HEK293 (cell line): ENCODE measurements around the gene DAND5.

ENCODE experiments used
- CTCF ChIA-PET: fragments of 350-600 bp; formaldehyde crosslinking; extraction: SDS; loops from one replicate; lab custom pipeline; 2021; ENCODE audit warnings: antibody characterized with exemption; lab: Yijun Ruan, JAX
- POLR2A ChIA-PET: fragments of 300-600 bp; formaldehyde crosslinking; extraction: SDS; loops from one replicate; lab custom pipeline; 2020; ENCODE audit warnings: antibody characterized with exemption, inconsistent platforms; lab: Yijun Ruan, JAX
- H3K27ac ChIP-seq: fragments of 200-500 bp; sonication (Bioruptor generic); 2 replicates; pipeline ENCODE4 v1.5.1; 2014; ENCODE audit warnings: low read depth, low read length, control low read depth, inconsistent platforms; ENCODE audit errors: extremely low read depth
- H3K36me3 ChIP-seq, 2 experiments: fragments of 200-500 bp in 1 of 2; sonication (Bioruptor generic) in 1 of 2; 1 replicate in 1 of 2; 2 replicates in 1 of 2; pipeline ENCODE4 v1.5.1; 2014 to 2017; ENCODE audit warnings: inconsistent platforms in 2 of 2, low read length in 2 of 2; ENCODE audit not compliant: control insufficient read depth in 2 of 2, insufficient read depth in 1 of 2
- H3K4me1 ChIP-seq: fragments of 200-500 bp; sonication (Bioruptor generic); 2 replicates; pipeline ENCODE4 v1.5.1; 2014; ENCODE audit warnings: mild to moderate bottlenecking, low read length, inconsistent platforms; ENCODE audit not compliant: control insufficient read depth, insufficient read depth
- H3K4me3 ChIP-seq: 2 replicates; pipeline ENCODE4 v1.5.1; 2011; ENCODE audit warnings: low read depth, mild to moderate bottlenecking, control low read depth, low read length, moderate library complexity
- H3K9me3 ChIP-seq: fragments of 200-500 bp; sonication (Bioruptor generic); 2 replicates; pipeline ENCODE4 v1.5.1; 2014; ENCODE audit warnings: low read depth, low read length, inconsistent platforms; ENCODE audit not compliant: control insufficient read depth, insufficient read depth
- EGR2 ChIP-seq: fragments of 450-650 bp; formaldehyde crosslinking; IDR thresholded peaks from 2 replicates; pipeline ENCODE4 v1.5.1; 2016; ENCODE audit warnings: low read depth, missing biosample characterization, missing genetic modification characterization
- ELK4 ChIP-seq: IDR thresholded peaks from 2 replicates; pipeline ENCODE4 v1.6.1; 2011; ENCODE audit warnings: mild to moderate bottlenecking, low read depth, low read length, borderline replicate concordance
- HOXC10 ChIP-seq: sonication (generic); formaldehyde crosslinking; IDR thresholded peaks from 2 replicates; pipeline ENCODE4 v1.8.1; 2023; ENCODE audit warnings: mild to moderate bottlenecking, missing genetic modification reagents
- IKZF3 ChIP-seq: fragments of 450-650 bp; IDR thresholded peaks from 2 replicates; pipeline ENCODE4 v1.5.0; 2018; ENCODE audit warnings: missing biosample characterization, mild to moderate bottlenecking, missing genetic modification characterization, moderate library complexity
- INSM2 ChIP-seq: fragments of 450-650 bp; formaldehyde crosslinking; IDR thresholded peaks from 2 replicates; pipeline ENCODE4 v1.5.1; 2016; ENCODE audit warnings: missing biosample characterization, missing genetic modification characterization
- PRDM1 ChIP-seq: fragments of 450-650 bp; formaldehyde crosslinking; IDR thresholded peaks from 2 replicates; pipeline ENCODE4; 2016; ENCODE audit warnings: missing biosample characterization, missing genetic modification characterization
- RBAK ChIP-seq: fragments of 450-650 bp; formaldehyde crosslinking; IDR thresholded peaks from 2 replicates; pipeline ENCODE4 v1.5.1; 2016; ENCODE audit warnings: missing biosample characterization, missing genetic modification characterization
- ZNF202 ChIP-seq: fragments of 450-650 bp; formaldehyde crosslinking; IDR thresholded peaks from 2 replicates; pipeline ENCODE4 v1.5.1; 2016; ENCODE audit warnings: missing biosample characterization, missing genetic modification characterization, borderline replicate concordance
- ZNF366 ChIP-seq: fragments of 450-650 bp; formaldehyde crosslinking; conservative IDR thresholded peaks from 2 replicates; pipeline ENCODE4 v1.5.1; 2016; ENCODE audit warnings: missing biosample characterization, missing genetic modification characterization
- ZNF529 ChIP-seq: fragments of 450-650 bp; formaldehyde crosslinking; IDR thresholded peaks from 2 replicates; pipeline ENCODE4 v1.5.1; 2017; ENCODE audit warnings: missing genetic modification characterization, missing biosample characterization; ENCODE audit not compliant: insufficient replicate concordance
- ZNF600 ChIP-seq: fragments of 450-650 bp; formaldehyde crosslinking; IDR thresholded peaks from 2 replicates; pipeline ENCODE4 v1.5.1; 2016; ENCODE audit warnings: missing biosample characterization, missing genetic modification characterization
- ZNF610 ChIP-seq: fragments of 450-650 bp; formaldehyde crosslinking; IDR thresholded peaks from 2 replicates; pipeline ENCODE4 v1.5.1; 2016; ENCODE audit warnings: missing biosample characterization, missing genetic modification characterization, borderline replicate concordance
- ZNF645 ChIP-seq: fragments of 450-650 bp; formaldehyde crosslinking; IDR thresholded peaks from 2 replicates; pipeline ENCODE4; 2016; ENCODE audit warnings: missing biosample characterization, missing genetic modification characterization
- ZNF76 ChIP-seq: fragments of 450-650 bp; formaldehyde crosslinking; IDR thresholded peaks from 2 replicates; pipeline ENCODE4; 2016; ENCODE audit warnings: low read depth, missing biosample characterization, missing genetic modification characterization, borderline replicate concordance
- ZSCAN4 ChIP-seq: fragments of 450-650 bp; formaldehyde crosslinking; IDR thresholded peaks from 2 replicates; pipeline ENCODE4 v1.5.1; 2017; ENCODE audit warnings: missing biosample characterization, missing genetic modification characterization
- TF ChIP-seq, protein P1 (sequence below): fragments of 450-650 bp; formaldehyde crosslinking; IDR thresholded peaks from 2 replicates; pipeline ENCODE4 v1.5.1; 2017; ENCODE audit warnings: missing biosample characterization, missing genetic modification characterization
- TF ChIP-seq, protein P2 (sequence below): fragments of 450-650 bp; formaldehyde crosslinking; IDR thresholded peaks from 2 replicates; pipeline ENCODE4 v1.5.1; 2016; ENCODE audit warnings: missing biosample characterization, missing genetic modification characterization, low read depth

DAND5 gene

GRCh38 chr19:13018035-13018914 is 48.9 kb downstream of the DAND5 start:
- H3K4me3 ChIP-seq: no peak overlapping the region
- H3K9me3 ChIP-seq: no peaks in the 10 kb centered on the region
- H3K36me3 ChIP-seq: no peaks in the 10 kb centered on the region
- ChIA-PET CTCF (interaction anchor here (0.7 to 6.6 kb wide), 5 partner anchors 13 to 61 kb away, joined by 3 to 40 read pairs (median 9); no protein-coding TSS in a partner anchor), POLR2A (interaction anchor here (1.2 kb wide), 1 partner anchor 14 kb away, joined by 4 read pairs; no protein-coding TSS in a partner anchor)
- TF ChIP-seq, protein P1, sequence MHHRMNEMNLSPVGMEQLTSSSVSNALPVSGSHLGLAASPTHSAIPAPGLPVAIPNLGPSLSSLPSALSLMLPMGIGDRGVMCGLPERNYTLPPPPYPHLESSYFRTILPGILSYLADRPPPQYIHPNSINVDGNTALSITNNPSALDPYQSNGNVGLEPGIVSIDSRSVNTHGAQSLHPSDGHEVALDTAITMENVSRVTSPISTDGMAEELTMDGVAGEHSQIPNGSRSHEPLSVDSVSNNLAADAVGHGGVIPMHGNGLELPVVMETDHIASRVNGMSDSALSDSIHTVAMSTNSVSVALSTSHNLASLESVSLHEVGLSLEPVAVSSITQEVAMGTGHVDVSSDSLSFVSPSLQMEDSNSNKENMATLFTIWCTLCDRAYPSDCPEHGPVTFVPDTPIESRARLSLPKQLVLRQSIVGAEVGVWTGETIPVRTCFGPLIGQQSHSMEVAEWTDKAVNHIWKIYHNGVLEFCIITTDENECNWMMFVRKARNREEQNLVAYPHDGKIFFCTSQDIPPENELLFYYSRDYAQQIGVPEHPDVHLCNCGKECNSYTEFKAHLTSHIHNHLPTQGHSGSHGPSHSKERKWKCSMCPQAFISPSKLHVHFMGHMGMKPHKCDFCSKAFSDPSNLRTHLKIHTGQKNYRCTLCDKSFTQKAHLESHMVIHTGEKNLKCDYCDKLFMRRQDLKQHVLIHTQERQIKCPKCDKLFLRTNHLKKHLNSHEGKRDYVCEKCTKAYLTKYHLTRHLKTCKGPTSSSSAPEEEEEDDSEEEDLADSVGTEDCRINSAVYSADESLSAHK: no peak
- H3K27ac ChIP-seq: no peak overlapping the region
- H3K4me1 ChIP-seq: peaks cover 13% of the 10 kb centered on the region

GRCh38 chr19:13019332-13019731 is 50.0 kb downstream of the DAND5 start:
- no peak overlapping the region for H3K27ac ChIP-seq
- H3K9me3 ChIP-seq: no peaks in the 10 kb centered on the region
- TF ChIP-seq ZNF366 (tag by site-specific recombination) (peak; percentile 61), ZNF529 (tag by site-specific recombination) (no peak), PRDM1 (tag by site-specific recombination) (peak; percentile 28; the same call in 1 of the 2 replicates)
- TF ChIP-seq, all 188 proteins: peak for 2
- H3K4me1 ChIP-seq: peaks cover 14% of the 10 kb centered on the region
- H3K4me3 ChIP-seq: no peak overlapping the region
- no peaks in the 10 kb centered on the region for H3K36me3 ChIP-seq
- ChIA-PET POLR2A (no interaction called here), CTCF (no interaction called here)

GRCh38 chr19:13020002-13020414 is 50.6 kb downstream of the DAND5 start:
- no peak overlapping the region for H3K27ac ChIP-seq
- H3K4me1 ChIP-seq: peaks cover 14% of the 10 kb centered on the region
- POLR2A ChIA-PET: no interaction called here
- CTCF ChIA-PET: interaction anchor here (0.5 kb wide), 1 partner anchor 54 kb away, joined by 5 read pairs; no protein-coding TSS in a partner anchor
- no peaks in the 10 kb centered on the region for H3K9me3 ChIP-seq
- H3K4me3 ChIP-seq: no peak overlapping the region
- H3K36me3 ChIP-seq: no peaks in the 10 kb centered on the region
- TF ChIP-seq EGR2 (tag by site-specific recombination) (no peak), ZNF76 (tag by site-specific recombination) (no peak), IKZF3 (tag by site-specific recombination) (no peak), ELK4 (no peak), ZNF610 (tag by site-specific recombination) (no peak), RBAK (tag by site-specific recombination) (no peak), ZNF600 (tag by site-specific recombination) (no peak), HOXC10 (CRISPR knock-in tag) (no peak), INSM2 (tag by site-specific recombination) (no peak), ZNF645 (tag by site-specific recombination) (no peak), ZNF366 (tag by site-specific recombination) (no peak), ZSCAN4 (tag by site-specific recombination) (no peak), ZNF202 (tag by site-specific recombination) (no peak)
- TF ChIP-seq, protein P2, sequence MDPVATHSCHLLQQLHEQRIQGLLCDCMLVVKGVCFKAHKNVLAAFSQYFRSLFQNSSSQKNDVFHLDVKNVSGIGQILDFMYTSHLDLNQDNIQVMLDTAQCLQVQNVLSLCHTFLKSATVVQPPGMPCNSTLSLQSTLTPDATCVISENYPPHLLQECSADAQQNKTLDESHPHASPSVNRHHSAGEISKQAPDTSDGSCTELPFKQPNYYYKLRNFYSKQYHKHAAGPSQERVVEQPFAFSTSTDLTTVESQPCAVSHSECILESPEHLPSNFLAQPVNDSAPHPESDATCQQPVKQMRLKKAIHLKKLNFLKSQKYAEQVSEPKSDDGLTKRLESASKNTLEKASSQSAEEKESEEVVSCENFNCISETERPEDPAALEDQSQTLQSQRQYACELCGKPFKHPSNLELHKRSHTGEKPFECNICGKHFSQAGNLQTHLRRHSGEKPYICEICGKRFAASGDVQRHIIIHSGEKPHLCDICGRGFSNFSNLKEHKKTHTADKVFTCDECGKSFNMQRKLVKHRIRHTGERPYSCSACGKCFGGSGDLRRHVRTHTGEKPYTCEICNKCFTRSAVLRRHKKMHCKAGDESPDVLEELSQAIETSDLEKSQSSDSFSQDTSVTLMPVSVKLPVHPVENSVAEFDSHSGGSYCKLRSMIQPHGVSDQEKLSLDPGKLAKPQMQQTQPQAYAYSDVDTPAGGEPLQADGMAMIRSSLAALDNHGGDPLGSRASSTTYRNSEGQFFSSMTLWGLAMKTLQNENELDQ (tag by site-specific recombination): no peak
